Kidney (tissue), 14 donors: ENCODE measurements around the gene POLR1H. TPM values are rescaled to one million over a fixed set of nuclear protein-coding genes. Genes with fewer than 3 reads are reported as not detected.

Experiments used
- DNase-seq, 5 donors: peaks; one replicate each; pipeline ENCODE4 v3.0.0-alpha.2; 2013 to 2020
- FAIRE-seq: peaks from 2 replicates; lab custom pipeline; 2012; peaks lifted over from hg19 to GRCh38; lab: Jason Lieb, UNC
- H3K27ac ChIP-seq, 2 donors: one replicate each; pipeline ENCODE4 v1.7.0; 2013; ENCODE audit warnings: low read depth in 2 of 2, low read length in 2 of 2, inconsistent platforms in 1 of 2
- H3K27me3 ChIP-seq: one replicate; pipeline ENCODE4 v1.7.1; 2013; ENCODE audit warnings: low read length, inconsistent platforms; ENCODE audit not compliant: control insufficient read depth, insufficient read depth
- H3K36me3 ChIP-seq, 3 donors: one replicate each; pipeline versions ENCODE4 v1.7.0 to v1.7.1; 2013; ENCODE audit warnings: low read length in 3 of 3, control low read depth in 1 of 3, inconsistent platforms in 1 of 3; ENCODE audit not compliant: insufficient read depth in 3 of 3, control insufficient read depth in 2 of 3
- H3K4me1 ChIP-seq, 3 donors: one replicate each; pipeline versions ENCODE4 v1.7.0 to v1.7.1; 2013; ENCODE audit warnings: low read length in 3 of 3, inconsistent platforms in 1 of 3, low read depth in 1 of 3; ENCODE audit not compliant: control insufficient read depth in 2 of 3, insufficient read depth in 2 of 3
- H3K4me3 ChIP-seq, 3 donors: one replicate each; pipeline versions ENCODE4 v1.7.0 to v1.8.1; 2013; ENCODE audit warnings: low read length in 3 of 3, control low read depth in 1 of 3, inconsistent platforms in 1 of 3
- H3K9ac ChIP-seq, 3 donors: one replicate each; pipeline versions ENCODE4 v1.7.0 to v1.7.1; 2013; ENCODE audit warnings: low read length in 3 of 3, control low read depth in 1 of 3, inconsistent platforms in 1 of 3
- H3K9me3 ChIP-seq, 3 donors: one replicate each; pipeline versions ENCODE4 v1.7.0 to v1.7.1; 2013; ENCODE audit warnings: low read length in 3 of 3, control low read depth in 1 of 3, inconsistent platforms in 1 of 3; ENCODE audit not compliant: control insufficient read depth in 2 of 3, insufficient read depth in 1 of 3
- intact Hi-C: fragments of 100-400 bp; cut with DNase I; formaldehyde crosslinking; loops from one replicate; pipeline ENCODE4 v1.11.1; 2022
- polyA plus RNA-seq: library from polyadenylated mRNA; stranded (reverse); fragments of 350-450 nt; fragmentation: Illumina TruSeq; extraction: RNeasy Lipid Tissue Mini Kit (QIAGEN cat#74804); gene quantifications from one replicate; pipeline ENCODE4 v1.2.3, GENCODE V29; 2014; ENCODE audit warnings: low read depth, low replicate concordance; ENCODE audit not compliant: insufficient read depth
- total RNA-seq: library from RNA; stranded (reverse); fragmentation: NEBNext Ultra II Directional; extraction: Animal tissue kit (Norgen Biotek cat#: 25700); gene quantifications from one replicate; pipeline ENCODE4 v1.2.1, GENCODE V29; 2021
- TF ChIP-seq, protein P1 (sequence below): IDR thresholded peaks from 3 replicates; pipeline ENCODE4 v1.5.1; 2012; ENCODE audit warnings: mild to moderate bottlenecking, moderate library complexity, borderline replicate concordance; ENCODE audit not compliant: insufficient read depth; ENCODE audit errors: extremely low read depth
- donor health status: control.
- donor health status: control.
- donor health status: control.
- donor health status: control.
- donor health status: control.
- donor health status: DM: yes; HTN: yes; CAD: no.
- donor health status: Normal renal cell carcinoma (clear cell type).

Gene POLR1H
- total and polyA plus RNA-seq, 2 donors from 2014 or later, result 23.3 to 52.8 TPM

DNA sequence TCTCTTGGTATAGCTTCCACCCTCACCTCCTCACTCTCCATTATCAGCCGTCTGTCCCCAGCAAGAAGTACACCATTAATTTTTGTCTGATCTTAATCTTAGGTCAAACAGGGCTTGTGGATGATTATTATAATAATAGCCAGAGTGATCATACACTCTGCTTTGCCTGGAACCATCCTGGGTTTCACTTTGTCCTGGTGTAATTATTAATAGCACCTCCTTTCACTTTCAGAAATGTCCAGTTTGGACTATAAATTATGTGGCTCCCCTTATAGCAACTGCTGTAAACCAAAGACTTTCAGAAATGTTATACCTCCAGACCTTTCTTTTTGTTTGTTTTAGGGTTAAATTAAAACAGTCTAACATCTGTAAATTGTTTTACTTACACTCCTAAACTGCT lies 52.8 kb downstream of the POLR1H start:
- no peak for DNase-seq
- no peaks in the 10 kb centered on the region for H3K4me1 ChIP-seq
- H3K9ac ChIP-seq, result no peak overlapping the region
- H3K9me3 ChIP-seq, result no peaks in the 10 kb centered on the region
- peaks cover 27% of the 10 kb centered on the region for H3K27me3 ChIP-seq
- H3K36me3 ChIP-seq, result no peaks in the 10 kb centered on the region
- intact Hi-C loops, result no loop called here
- no peak overlapping the region for H3K27ac ChIP-seq
- no peak for FAIRE-seq
- H3K4me3 ChIP-seq, result no peak overlapping the region
- TF ChIP-seq, protein P1, sequence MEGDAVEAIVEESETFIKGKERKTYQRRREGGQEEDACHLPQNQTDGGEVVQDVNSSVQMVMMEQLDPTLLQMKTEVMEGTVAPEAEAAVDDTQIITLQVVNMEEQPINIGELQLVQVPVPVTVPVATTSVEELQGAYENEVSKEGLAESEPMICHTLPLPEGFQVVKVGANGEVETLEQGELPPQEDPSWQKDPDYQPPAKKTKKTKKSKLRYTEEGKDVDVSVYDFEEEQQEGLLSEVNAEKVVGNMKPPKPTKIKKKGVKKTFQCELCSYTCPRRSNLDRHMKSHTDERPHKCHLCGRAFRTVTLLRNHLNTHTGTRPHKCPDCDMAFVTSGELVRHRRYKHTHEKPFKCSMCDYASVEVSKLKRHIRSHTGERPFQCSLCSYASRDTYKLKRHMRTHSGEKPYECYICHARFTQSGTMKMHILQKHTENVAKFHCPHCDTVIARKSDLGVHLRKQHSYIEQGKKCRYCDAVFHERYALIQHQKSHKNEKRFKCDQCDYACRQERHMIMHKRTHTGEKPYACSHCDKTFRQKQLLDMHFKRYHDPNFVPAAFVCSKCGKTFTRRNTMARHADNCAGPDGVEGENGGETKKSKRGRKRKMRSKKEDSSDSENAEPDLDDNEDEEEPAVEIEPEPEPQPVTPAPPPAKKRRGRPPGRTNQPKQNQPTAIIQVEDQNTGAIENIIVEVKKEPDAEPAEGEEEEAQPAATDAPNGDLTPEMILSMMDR, result no peak

Other genes starting within 250 kb of the POLR1H start
- 0.35 TPM for gene HLA-G, start 233.4 kb upstream of the POLR1H start, total RNA-seq
- 0.37 TPM for gene HLA-G, start 233.4 kb upstream of the POLR1H start, polyA plus RNA-seq
- gene HLA-A, start 118.7 kb upstream of the POLR1H start, total RNA-seq, result 695 TPM
- 1,143 TPM for gene HLA-A, start 118.7 kb upstream of the POLR1H start, polyA plus RNA-seq
- gene PPP1R11, start 5.9 kb downstream of the POLR1H start, total RNA-seq, result 71.6 TPM
- 78.3 TPM for gene PPP1R11, start 5.9 kb downstream of the POLR1H start, polyA plus RNA-seq
- 1.3 TPM for gene RNF39, start 14.5 kb downstream of the POLR1H start, total RNA-seq
- not detected for gene RNF39, start 14.5 kb downstream of the POLR1H start, polyA plus RNA-seq
- gene TRIM31, start 51.8 kb downstream of the POLR1H start, total RNA-seq, result 0.22 TPM
- 0.26 TPM for gene TRIM31, start 51.8 kb downstream of the POLR1H start, polyA plus RNA-seq
- gene TRIM40, start 74.9 kb downstream of the POLR1H start, total RNA-seq, result not detected
- gene TRIM40, start 74.9 kb downstream of the POLR1H start, polyA plus RNA-seq, result not detected
- gene TRIM10, start 99.9 kb downstream of the POLR1H start, total RNA-seq, result 0.79 TPM
- gene TRIM10, start 99.9 kb downstream of the POLR1H start, polyA plus RNA-seq, result 1.5 TPM
- 2.2 TPM for gene TRIM15, start 102.3 kb downstream of the POLR1H start, total RNA-seq
- gene TRIM15, start 102.3 kb downstream of the POLR1H start, polyA plus RNA-seq, result 7.1 TPM
- 63.9 TPM for gene TRIM26, start 152.1 kb downstream of the POLR1H start, total RNA-seq
- 28.0 TPM for gene TRIM26, start 152.1 kb downstream of the POLR1H start, polyA plus RNA-seq